HG03460 (cell line): ENCODE measurements around the gene CDH11.

ENCODE experiments used
- ATAC-seq: cut with Tn5 transposase; IDR thresholded peaks from one replicate; pipeline ENCODE4 v1.9.1; 2021; ENCODE audit not compliant: unreplicated experiment

CDH11 gene

DNA sequence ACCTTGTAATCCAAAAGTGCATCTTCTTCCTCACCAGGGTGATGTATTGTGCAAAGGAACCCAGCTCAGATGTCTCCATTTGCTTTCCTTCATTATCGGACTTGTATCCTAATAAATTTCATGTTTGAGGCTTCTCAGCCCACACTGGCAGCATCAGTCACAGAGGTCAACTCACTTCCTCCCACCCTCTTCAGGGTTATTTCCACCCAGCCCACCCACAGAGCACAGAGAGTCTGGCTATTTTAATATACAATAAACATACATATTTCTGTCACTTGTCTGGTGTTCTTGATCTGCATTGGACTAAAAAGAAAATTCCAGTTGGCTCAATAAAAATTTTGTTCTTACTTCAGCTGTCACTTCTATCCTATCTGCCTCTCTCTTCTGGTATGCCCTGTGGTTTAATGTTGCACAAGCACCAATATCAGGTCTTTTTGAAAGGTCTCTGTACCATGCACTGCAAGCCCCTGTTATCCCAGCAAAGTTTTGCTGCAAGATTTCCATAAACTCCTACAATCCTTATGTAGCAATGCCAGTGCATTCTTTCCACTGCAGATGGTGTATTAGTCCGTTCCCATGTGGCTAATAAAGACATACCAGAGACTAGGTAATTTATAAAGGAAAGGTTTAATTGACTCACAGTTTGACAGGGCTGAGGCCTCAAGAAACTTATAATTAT, 201.8 kb downstream of the CDH11 start:
- no peak for ATAC-seq

DNA sequence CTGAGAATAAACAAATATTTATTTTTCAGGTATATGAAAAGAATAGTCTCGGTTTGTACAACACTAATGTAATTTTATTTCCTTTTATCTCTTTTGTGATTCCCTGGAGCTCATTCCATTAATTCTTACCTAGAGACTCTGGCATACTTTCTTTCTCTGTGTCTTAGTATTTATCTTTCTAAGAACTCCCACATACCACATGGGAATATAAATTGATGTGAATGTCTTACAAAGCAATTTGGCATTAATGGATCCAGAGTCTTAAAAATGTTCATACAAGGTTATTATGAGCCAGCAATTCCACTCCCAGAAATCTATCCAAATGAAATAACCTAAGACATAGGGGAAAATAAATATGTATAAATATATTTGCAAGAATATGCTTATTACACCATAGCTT, 202.7 kb downstream of the CDH11 start:
- ATAC-seq: no peak

DNA sequence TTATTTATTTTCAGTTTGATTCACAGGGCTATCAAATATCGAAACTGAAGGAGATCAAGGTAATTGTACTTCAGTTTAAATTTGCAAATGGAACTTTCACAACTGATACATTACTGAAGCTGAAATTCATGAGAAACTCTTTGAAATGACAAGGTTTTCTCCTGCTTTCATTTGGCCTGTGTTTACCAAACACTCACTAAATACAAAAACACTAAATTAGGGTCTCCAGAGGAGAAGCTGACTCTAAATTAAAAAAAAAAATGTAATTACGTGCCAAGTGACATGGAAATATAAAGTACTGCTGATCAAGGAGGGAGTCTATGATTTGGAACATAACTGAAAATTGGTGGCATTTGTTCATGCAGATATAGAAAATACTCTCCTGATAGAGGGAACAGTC, 205.8 kb downstream of the CDH11 start:
- ATAC-seq: no peak

DNA sequence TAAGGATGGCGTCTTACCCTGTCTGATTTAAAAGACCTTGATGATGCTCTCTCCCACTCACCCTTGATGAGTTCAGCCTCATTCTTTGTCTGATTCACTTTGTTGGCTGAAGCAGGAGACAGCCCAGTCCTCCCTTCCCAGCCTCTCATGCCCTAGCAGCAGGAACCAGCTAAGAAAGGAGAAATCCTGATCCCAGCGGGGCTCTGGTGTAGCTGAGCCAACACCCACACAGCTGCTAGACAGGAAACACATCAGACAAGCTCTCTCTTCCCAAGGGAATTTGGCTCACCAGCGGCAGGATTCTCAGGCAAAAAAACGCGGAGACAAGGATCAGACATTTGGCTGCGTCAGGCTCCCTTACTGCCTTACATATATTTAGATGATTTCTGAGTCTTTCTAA, 211.5 kb downstream of the CDH11 start:
- ATAC-seq: no peak

DNA sequence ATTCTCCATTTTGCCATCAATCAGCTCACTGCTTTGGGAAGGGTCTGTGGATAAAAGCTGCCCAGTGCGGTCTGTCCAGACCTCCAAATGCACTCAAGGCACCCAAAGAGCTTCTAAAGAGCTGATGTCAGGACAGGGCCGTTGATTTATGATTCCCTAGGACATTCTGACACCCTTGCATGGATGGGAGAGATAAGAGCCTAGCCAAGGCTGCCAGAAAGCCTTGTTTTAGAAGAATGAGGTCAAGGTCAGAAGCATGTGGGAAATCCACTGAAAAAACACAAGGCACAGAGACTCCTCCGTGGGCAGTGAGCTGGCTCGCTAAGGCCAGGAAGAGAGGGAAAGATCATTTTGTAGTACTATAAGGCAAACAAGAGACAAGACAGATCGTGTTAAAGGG, 214.0 kb downstream of the CDH11 start:
- ATAC-seq: no peak

DNA sequence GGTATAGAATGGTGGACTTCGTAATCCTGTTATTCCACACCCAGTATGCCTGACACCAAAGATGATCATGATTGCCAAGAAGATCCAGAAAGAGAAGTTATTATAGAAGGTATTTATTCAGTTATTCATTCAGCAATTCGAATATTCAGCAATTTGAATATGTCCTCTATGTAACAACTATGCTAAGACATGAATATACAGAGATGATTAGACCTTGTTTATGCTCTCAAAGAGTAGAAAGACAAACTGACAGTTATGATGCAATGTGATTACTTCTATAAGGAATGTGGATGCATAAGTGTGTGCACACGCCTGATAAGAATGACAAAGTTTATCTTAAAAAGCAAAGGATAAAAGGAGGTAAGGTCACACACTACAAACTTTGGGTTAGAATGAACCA, 218.1 kb downstream of the CDH11 start:
- no peak for ATAC-seq

DNA sequence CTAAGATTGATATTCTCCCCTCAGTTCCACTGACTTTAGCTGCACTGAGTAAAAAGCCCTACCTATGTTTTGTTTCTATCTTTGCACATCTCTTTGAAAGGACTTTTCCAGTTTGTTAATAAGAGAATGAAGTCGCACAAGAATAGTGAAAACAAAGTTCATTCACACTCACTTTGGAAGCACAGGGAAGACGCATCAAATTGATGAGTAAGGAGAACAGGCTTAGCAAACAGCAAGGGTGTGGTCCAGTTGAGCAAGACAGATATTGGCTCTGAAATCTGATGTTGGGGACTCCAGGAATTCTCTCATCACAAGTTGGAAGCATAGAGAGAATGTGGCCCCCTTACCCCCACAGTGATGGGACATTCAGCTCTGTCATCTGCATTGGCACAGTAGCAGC, 221.3 kb downstream of the CDH11 start:
- ATAC-seq: no peak

DNA sequence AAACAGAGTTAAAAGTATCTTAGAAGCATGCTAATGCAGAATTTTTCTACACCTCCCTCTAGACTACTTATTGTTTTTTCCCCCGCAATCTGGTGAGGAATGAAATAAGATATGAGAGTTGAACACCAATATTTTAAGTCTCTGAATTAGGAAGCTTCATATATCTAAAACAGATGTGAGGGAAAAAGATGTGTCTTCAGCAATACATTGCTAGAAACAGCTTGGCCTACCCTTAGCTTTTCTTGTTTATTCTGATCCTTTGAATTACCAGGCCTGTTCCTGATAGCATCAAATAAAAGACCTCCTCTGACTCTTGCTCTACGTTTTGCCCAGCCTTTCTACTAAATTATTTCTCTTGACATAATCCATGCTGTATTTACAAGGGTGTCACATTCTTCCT, 221.8 kb downstream of the CDH11 start:
- ATAC-seq: no peak

DNA sequence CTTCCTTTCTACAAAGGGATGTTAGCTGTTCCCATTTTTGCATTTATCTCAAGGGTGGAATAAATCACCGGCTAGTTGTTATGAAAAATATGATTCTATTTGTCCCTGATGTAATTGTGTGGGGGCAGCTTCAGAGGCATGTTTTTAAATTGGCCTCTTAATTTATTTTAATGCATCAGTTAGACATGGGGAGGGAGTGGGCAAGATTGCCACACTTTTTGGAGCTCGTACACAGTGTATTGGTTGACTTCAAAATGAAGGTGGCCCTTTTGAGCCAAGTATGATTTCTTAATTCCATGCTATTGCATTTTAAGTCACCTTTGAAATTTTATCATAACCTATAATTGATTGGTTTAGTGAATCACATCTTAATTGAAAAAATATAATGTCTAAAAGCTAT, 223.7 kb downstream of the CDH11 start:
- ATAC-seq: no peak
